GDM1 (cell line): ENCODE data around the gene OCA2.
"Not testable (repeated sequence)": the region's sequence is repeated elsewhere in the genome, so short reads cannot be mapped to it uniquely, and the experiment has no call there.

Source experiments
- DNase-seq: peaks from one replicate; lab custom pipeline; 2025; lab: John Stamatoyannopoulos, UW

The OCA2 gene

GRCh38 chr15:27713850-27714249, 385.3 kb downstream of the OCA2 start:
- DNase-seq = not testable (repeated sequence)

GRCh38 chr15:27707257-27707656, 391.9 kb downstream of the OCA2 start:
- DNase-seq = no peak

- DNase-seq = no peak
These were observed 392.8 kb downstream of the OCA2 start for GRCh38 chr15:27706300-27706699.

- no peak for DNase-seq
These were observed 394.1 kb downstream of the OCA2 start for GRCh38 chr15:27705056-27705455.
